SU-DHL-6 (cell line): ENCODE results near the gene FAM184A.
A peak's percentile ranks its signal among the peaks of the same experiment; 100 is the strongest.

Experiments used
- EZH2phosphoT487 ChIP-seq: fragments of 200-600 bp; sonication (generic), shearing (Covaris generic); conservative IDR thresholded peaks from 2 replicates; pipeline ENCODE4 v1.6.1; 2018; ENCODE audit warnings: mild to moderate bottlenecking, antibody characterized with exemption, low read length, moderate library complexity, mixed read lengths
- TF ChIP-seq, protein P1 (sequence below): fragments of 200-600 bp; sonication (generic); IDR thresholded peaks from one replicate; pipeline ENCODE4 v1.5.1; 2017; ENCODE audit warnings: antibody characterized with exemption, mild to moderate bottlenecking, low read length, moderate library complexity; ENCODE audit not compliant: insufficient read depth, poor library complexity, severe bottlenecking

GRCh38 chr6:119110601-119111548 lies 32.4 kb upstream of the FAM184A start:
- TF ChIP-seq, protein P1, sequence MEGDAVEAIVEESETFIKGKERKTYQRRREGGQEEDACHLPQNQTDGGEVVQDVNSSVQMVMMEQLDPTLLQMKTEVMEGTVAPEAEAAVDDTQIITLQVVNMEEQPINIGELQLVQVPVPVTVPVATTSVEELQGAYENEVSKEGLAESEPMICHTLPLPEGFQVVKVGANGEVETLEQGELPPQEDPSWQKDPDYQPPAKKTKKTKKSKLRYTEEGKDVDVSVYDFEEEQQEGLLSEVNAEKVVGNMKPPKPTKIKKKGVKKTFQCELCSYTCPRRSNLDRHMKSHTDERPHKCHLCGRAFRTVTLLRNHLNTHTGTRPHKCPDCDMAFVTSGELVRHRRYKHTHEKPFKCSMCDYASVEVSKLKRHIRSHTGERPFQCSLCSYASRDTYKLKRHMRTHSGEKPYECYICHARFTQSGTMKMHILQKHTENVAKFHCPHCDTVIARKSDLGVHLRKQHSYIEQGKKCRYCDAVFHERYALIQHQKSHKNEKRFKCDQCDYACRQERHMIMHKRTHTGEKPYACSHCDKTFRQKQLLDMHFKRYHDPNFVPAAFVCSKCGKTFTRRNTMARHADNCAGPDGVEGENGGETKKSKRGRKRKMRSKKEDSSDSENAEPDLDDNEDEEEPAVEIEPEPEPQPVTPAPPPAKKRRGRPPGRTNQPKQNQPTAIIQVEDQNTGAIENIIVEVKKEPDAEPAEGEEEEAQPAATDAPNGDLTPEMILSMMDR = peak; percentile 30
- no peak for TF ChIP-seq EZH2phosphoT487
